H1 (cell line): ENCODE results near the gene PHACTR1. TPM values are rescaled to one million over a fixed set of nuclear protein-coding genes. Genes with fewer than 3 reads are reported as not detected.

Experiments
- CTCF ChIA-PET: fragments of 300-600 bp; sonication (Branson Sonifier 250); formaldehyde crosslinking; loops from one replicate; lab custom pipeline; 2021; ENCODE audit not compliant: partially characterized antibody; lab: Charles Lee
- POLR2A ChIA-PET: fragments of 300-600 bp; sonication (Branson Sonifier 250); formaldehyde crosslinking; loops from one replicate; lab custom pipeline; 2021; ENCODE audit warnings: inconsistent platforms; ENCODE audit not compliant: partially characterized antibody; lab: Charles Lee
- DNase-seq, 2 experiments: peaks; one replicate each; pipeline versions ENCODE4 v3.0.0 to v3.0.0-alpha.2; 2010 to 2022; ENCODE audit warnings: low spot score in 2 of 2, low read depth in 1 of 2, mixed read lengths in 1 of 2
- FAIRE-seq: peaks from 2 replicates; lab custom pipeline; 2011; peaks lifted over from hg19 to GRCh38; lab: Jason Lieb, UNC
- H2AFZ ChIP-seq: 2 replicates; pipeline ENCODE4 v1.8.1; 2012; ENCODE audit warnings: low read length, inconsistent platforms
- H2AK5ac ChIP-seq: 2 replicates; pipeline ENCODE4 v1.6.1; 2013; ENCODE audit warnings: low read depth, low read length
- H2BK120ac ChIP-seq: replicated peaks from 2 replicates; pipeline ENCODE3; 2013; ENCODE audit warnings: low read depth, low read length, inconsistent platforms
- H2BK12ac ChIP-seq: 2 replicates; pipeline ENCODE4 v1.6.1; 2013; ENCODE audit warnings: low read depth, low read length
- H2BK15ac ChIP-seq: 2 replicates; pipeline ENCODE4 v1.6.1; 2013; ENCODE audit warnings: low read length
- H2BK20ac ChIP-seq: 2 replicates; pipeline ENCODE4 v1.6.1; 2013; ENCODE audit warnings: low read length
- H2BK5ac ChIP-seq: 2 replicates; pipeline ENCODE4 v1.6.1; 2013; ENCODE audit warnings: low read depth, low read length
- H3K14ac ChIP-seq: 2 replicates; pipeline ENCODE4 v1.6.1; 2013; ENCODE audit warnings: inconsistent platforms; ENCODE audit not compliant: insufficient read length
- H3K18ac ChIP-seq: 2 replicates; pipeline ENCODE4 v1.6.1; 2013; ENCODE audit warnings: low read length; ENCODE audit errors: extremely low read depth
- H3K23ac ChIP-seq: 2 replicates; pipeline ENCODE4 v1.6.1; 2013; ENCODE audit warnings: inconsistent platforms; ENCODE audit not compliant: insufficient read length
- H3K23me2 ChIP-seq: 2 replicates; pipeline ENCODE4 v1.6.1; 2013; ENCODE audit warnings: low read depth, low read length
- H3K27ac ChIP-seq: 2 replicates; pipeline ENCODE4 v1.6.1; 2011; ENCODE audit warnings: low read depth, low read length, inconsistent platforms
- H3K27me3 ChIP-seq, 4 experiments: replicated peaks in 1 of 4; 1 replicate in 1 of 4; 2 replicates in 3 of 4; pipeline versions ENCODE4 v1.6.1 to v1.8.1; 2011 to 2013; ENCODE audit warnings: low read length in 3 of 4, mild to moderate bottlenecking in 3 of 4, inconsistent platforms in 2 of 4, mixed read lengths in 2 of 4, moderate library complexity in 1 of 4; ENCODE audit not compliant: control insufficient read depth in 3 of 4, insufficient read depth in 3 of 4; ENCODE audit errors: extremely low read depth in 1 of 4
- H3K36me3 ChIP-seq, 4 experiments: 2 replicates each; pipeline versions ENCODE4 v1.6.1 to v1.8.1; 2011 to 2013; ENCODE audit warnings: mild to moderate bottlenecking in 4 of 4, low read length in 3 of 4, moderate library complexity in 2 of 4, control low read depth in 1 of 4, inconsistent platforms in 1 of 4; ENCODE audit not compliant: insufficient read depth in 4 of 4, control insufficient read depth in 2 of 4
- H3K4ac ChIP-seq: replicated peaks from 2 replicates; pipeline ENCODE3; 2013; ENCODE audit warnings: low read length, low read depth, mixed read lengths, inconsistent platforms; ENCODE audit not compliant: insufficient read length
- H3K4me1 ChIP-seq, 4 experiments: replicated peaks in 1 of 4; 1 replicate in 1 of 4; 2 replicates in 3 of 4; pipeline versions ENCODE4 v1.6.1 to v1.8.1; 2011 to 2013; ENCODE audit warnings: low read length in 3 of 4, inconsistent platforms in 2 of 4, mixed read lengths in 1 of 4; ENCODE audit not compliant: insufficient read depth in 4 of 4, control insufficient read depth in 3 of 4
- H3K4me2 ChIP-seq, 2 experiments: 2 replicates each; pipeline versions ENCODE4 v1.6.1 to v1.8.1; 2011 to 2013; ENCODE audit warnings: low read depth in 2 of 2, low read length in 2 of 2, control low read depth in 1 of 2, inconsistent platforms in 1 of 2, mild to moderate bottlenecking in 1 of 2; ENCODE audit not compliant: insufficient read depth in 1 of 2
- H3K4me3 ChIP-seq, 4 experiments: fragments of 200-600, 300-600 bp in 1 of 4; sonication (generic), shearing (Covaris generic), sonication (Bioruptor Twin) in 1 of 4; 2 replicates each; pipeline versions ENCODE4 v1.5.1 to v1.8.1; 2011 to 2016; ENCODE audit warnings: low read length in 4 of 4, low read depth in 3 of 4, control low read depth in 2 of 4, inconsistent platforms in 2 of 4, mild to moderate bottlenecking in 2 of 4, mixed read lengths in 1 of 4, moderate library complexity in 1 of 4; ENCODE audit not compliant: insufficient read depth in 2 of 4; ENCODE audit errors: extremely low read depth in 1 of 4
- H3K56ac ChIP-seq: replicated peaks from 2 replicates; pipeline ENCODE3; 2013; ENCODE audit warnings: low read depth, mild to moderate bottlenecking, mixed read lengths, low read length, inconsistent platforms; ENCODE audit not compliant: insufficient read length
- H3K79me1 ChIP-seq: 2 replicates; pipeline ENCODE4 v1.6.1; 2013; ENCODE audit warnings: low read depth, low read length, control low read depth
- H3K79me2 ChIP-seq, 2 experiments: 2 replicates each; pipeline versions ENCODE4 v1.6.1 to v1.8.1; 2012 to 2013; ENCODE audit warnings: low read length in 2 of 2, mild to moderate bottlenecking in 2 of 2, inconsistent platforms in 1 of 2; ENCODE audit not compliant: insufficient read depth in 2 of 2, control insufficient read depth in 1 of 2
- H3K9ac ChIP-seq, 4 experiments: replicated peaks in 1 of 4; 1 replicate in 1 of 4; 2 replicates in 3 of 4; pipeline versions ENCODE4 v1.6.1 to v1.8.1; 2011 to 2013; ENCODE audit warnings: low read depth in 3 of 4, low read length in 3 of 4, control low read depth in 2 of 4, mild to moderate bottlenecking in 2 of 4, moderate library complexity in 2 of 4, inconsistent platforms in 1 of 4; ENCODE audit errors: extremely low read depth in 1 of 4
- H3K9me3 ChIP-seq, 2 experiments: 2 replicates each; pipeline versions ENCODE4 v1.6.1 to v1.8.1; 2012 to 2013; ENCODE audit warnings: mild to moderate bottlenecking in 2 of 2, moderate library complexity in 2 of 2, control low read depth in 1 of 2, inconsistent platforms in 1 of 2, low read depth in 1 of 2, low read length in 1 of 2, mixed read lengths in 1 of 2; ENCODE audit not compliant: insufficient read depth in 2 of 2
- H4K20me1 ChIP-seq, 2 experiments: replicated peaks in 1 of 2; 2 replicates each; pipeline versions ENCODE3 to v1.8.1; 2011 to 2013; ENCODE audit warnings: inconsistent platforms in 2 of 2, low read length in 2 of 2, mild to moderate bottlenecking in 1 of 2; ENCODE audit not compliant: insufficient read depth in 2 of 2, control insufficient read depth in 1 of 2
- H4K5ac ChIP-seq: 2 replicates; pipeline ENCODE4 v1.6.1; 2013; ENCODE audit warnings: low read length, low read depth, mixed read lengths, inconsistent platforms; ENCODE audit not compliant: insufficient read length
- H4K8ac ChIP-seq: 2 replicates; pipeline ENCODE4 v1.8.0; 2013; ENCODE audit warnings: mild to moderate bottlenecking, moderate library complexity, low read length, inconsistent platforms; ENCODE audit not compliant: insufficient read depth; ENCODE audit errors: extremely low read depth
- H4K91ac ChIP-seq: replicated peaks from 2 replicates; pipeline ENCODE3; 2013; ENCODE audit warnings: low read length, mixed read lengths, inconsistent platforms; ENCODE audit not compliant: insufficient read length
- BACH1 ChIP-seq: IDR thresholded peaks from 2 replicates; pipeline ENCODE4 v1.6.1; 2012; ENCODE audit warnings: low read length, improper control_type of control experiment
- CBX5 ChIP-seq: fragments of 300-800, 300-1000 bp; sonication (generic); IDR thresholded peaks from 2 replicates; pipeline ENCODE4 v1.7.1; 2016; ENCODE audit warnings: antibody characterized with exemption, low read length, low read depth
- CEBPB ChIP-seq: IDR thresholded peaks from 2 replicates; pipeline ENCODE4 v1.6.1; 2012; ENCODE audit warnings: low read depth, low read length
- CTBP2 ChIP-seq: IDR thresholded peaks from 2 replicates; pipeline ENCODE4 v1.7.0; 2011; ENCODE audit warnings: borderline replicate concordance, mild to moderate bottlenecking, moderate library complexity, mixed read lengths, low read length; ENCODE audit not compliant: insufficient read depth, insufficient read length
- EGR1 ChIP-seq: IDR thresholded peaks from 2 replicates; pipeline ENCODE4 v1.6.1; 2011; ENCODE audit warnings: low read depth, low read length, borderline replicate concordance
- NANOG ChIP-seq: IDR thresholded peaks from 2 replicates; pipeline ENCODE4 v1.6.1; 2011; ENCODE audit warnings: low read length, low read depth, mild to moderate bottlenecking, inconsistent platforms; ENCODE audit not compliant: insufficient read depth, poor library complexity, severe bottlenecking
- PHF8 ChIP-seq: fragments of 200-600 bp; sonication (generic); conservative IDR thresholded peaks from 2 replicates; pipeline ENCODE4 v1.7.1; 2012; ENCODE audit warnings: low read depth, mild to moderate bottlenecking, inconsistent platforms, low read length, moderate library complexity
- POU5F1 ChIP-seq: IDR thresholded peaks from 2 replicates; pipeline ENCODE4 v1.6.1; 2011; ENCODE audit warnings: low read depth, mild to moderate bottlenecking, low read length, moderate library complexity
- RAD21 ChIP-seq, 2 experiments: IDR thresholded peaks in 1 of 2; conservative IDR thresholded peaks in 1 of 2; 2 replicates each; pipeline ENCODE4 v1.6.1; 2011; ENCODE audit warnings: low read depth in 2 of 2, low read length in 2 of 2, improper control_type of control experiment in 1 of 2, inconsistent platforms in 1 of 2, mild to moderate bottlenecking in 1 of 2, moderate library complexity in 1 of 2
- RNF2 ChIP-seq: fragments of 200-900, 300-1000 bp; sonication (generic); IDR thresholded peaks from 2 replicates; pipeline ENCODE4 v1.7.1; 2016; ENCODE audit warnings: borderline replicate concordance, low read depth, mild to moderate bottlenecking, antibody characterized with exemption, low read length; ENCODE audit not compliant: poor library complexity, severe bottlenecking; ENCODE audit errors: missing control alignments
- SAP30 ChIP-seq: fragments of 300-600 bp; sonication (generic); IDR thresholded peaks from 2 replicates; pipeline ENCODE4 v1.7.1; 2012; ENCODE audit warnings: low read length, moderate library complexity, mild to moderate bottlenecking, inconsistent platforms; ENCODE audit not compliant: insufficient read depth, insufficient replicate concordance
- SIRT6 ChIP-seq: IDR thresholded peaks from one replicate; pipeline ENCODE4 v1.7.1; 2012; ENCODE audit warnings: low read length, inconsistent platforms
- SP4 ChIP-seq: IDR thresholded peaks from 2 replicates; pipeline ENCODE4 v1.6.1; 2012; ENCODE audit warnings: low read length, inconsistent platforms
- YY1 ChIP-seq: IDR thresholded peaks from 2 replicates; pipeline ENCODE4 v1.6.1; 2011; ENCODE audit warnings: low read depth, mild to moderate bottlenecking, low read length
- WGBS, 2 experiments: shearing (Covaris generic) in 1 of 2; methylation state at CpG; one replicate each; pipeline versions ENCODE4 v1.1.6 to v1.1.7; 2013 to 2015; ENCODE audit warnings: low lambda C conversion rate in 2 of 2, mixed read lengths in 2 of 2, inconsistent platforms in 1 of 2, low coverage in 1 of 2, missing lambda C conversion rate in 1 of 2; ENCODE audit not compliant: insufficient replicate concordance in 2 of 2, insufficient coverage in 1 of 2, insufficient read length in 1 of 2; ENCODE audit errors: extremely low coverage in 1 of 2, missing lambda C conversion rate in 1 of 2; 5-methylcytosine and 5-hydroxymethylcytosine counted together
- polyA plus RNA-seq, 7 experiments: library from polyadenylated mRNA; depleted of rRNA in 3 of 7; stranded (reverse) in 5 of 7; unstranded in 2 of 7; fragments of >200 nt in 5 of 7; fragments of 200-250 nt in 2 of 7; gene quantifications; 1 replicate in 5 of 7; 2 replicates in 1 of 7; 4 replicates in 1 of 7; pipeline versions ENCODE4 v1.2.1 to v1.2.3, GENCODE V29; 2011 to 2013; ENCODE audit warnings: missing spikeins in 2 of 7, mixed read lengths in 2 of 7
- total RNA-seq: library from RNA; stranded (reverse); fragmentation: NEBNext Ultra II Directional; extraction: Animal tissue kit (Norgen Biotek cat#: 25700); gene quantifications from 2 replicates; pipeline ENCODE4 v1.2.1, GENCODE V29; 2021

PHACTR1 gene
- total and polyA plus RNA-seq, 2 of the 8 experiments (the other 6 are each of a cell fraction or from before 2014, with no cell fraction given): 3.9 to 17.1 TPM

GRCh38 chr6:13166269-13166668, 449.7 kb downstream of the PHACTR1 start:
- no peak overlapping the region for H2AK5ac ChIP-seq
- H2BK12ac ChIP-seq: no peak overlapping the region
- H3K4me2 ChIP-seq: no peak overlapping the region
- no peak overlapping the region for H2AFZ ChIP-seq
- H3K23ac ChIP-seq: no peak overlapping the region
- H3K79me2 ChIP-seq: no peaks in the 10 kb centered on the region
- H3K36me3 ChIP-seq: no peaks in the 10 kb centered on the region
- no peak overlapping the region for H3K27ac ChIP-seq
- no peaks in the 10 kb centered on the region; a peak in 1 of 7 replicates for H3K4me1 ChIP-seq
- H4K5ac ChIP-seq: no peak overlapping the region
- ChIA-PET CTCF (no interaction called here), POLR2A (interaction anchor here (0.7 kb wide), 1 partner anchor 54 kb away, joined by 3 read pairs; no protein-coding TSS in a partner anchor)
- no peak overlapping the region for H3K4ac ChIP-seq
- H4K8ac ChIP-seq: no peak overlapping the region
- H4K91ac ChIP-seq: no peak overlapping the region
- H3K9ac ChIP-seq: no peak overlapping the region
- H3K18ac ChIP-seq: no peak overlapping the region
- H3K56ac ChIP-seq: no peak overlapping the region
- H4K20me1 ChIP-seq: no peaks in the 10 kb centered on the region
- DNase-seq (no peak), FAIRE-seq (no peak)
- no peak overlapping the region for H3K14ac ChIP-seq
- no peaks in the 10 kb centered on the region for H3K9me3 ChIP-seq
- H3K27me3 ChIP-seq: no peaks in the 10 kb centered on the region
- H3K23me2 ChIP-seq: no peaks in the 10 kb centered on the region
- H2BK15ac ChIP-seq: no peak overlapping the region
- no peak overlapping the region for H2BK120ac ChIP-seq
- H2BK5ac ChIP-seq: no peak overlapping the region
- H3K4me3 ChIP-seq: no peak overlapping the region
- H3K79me1 ChIP-seq: no peaks in the 10 kb centered on the region
- TF ChIP-seq POU5F1 (no peak), SIRT6 (no peak), RAD21 (IDR thresholded peaks at IDR 0.05 in 1 of 2, conservative IDR thresholded peaks at IDR 0.05 in 1 of 2; ENCODE audit: low read depth in 2 of 2, low read length in 2 of 2) (no peak), CEBPB (no peak), BACH1 (no peak), RNF2 (no peak), CBX5 (no peak), NANOG (no peak), SAP30 (no peak), YY1 (no peak), SP4 (no peak), PHF8 (no peak), CTBP2 (no peak), EGR1 (no peak)
- WGBS, 2 experiments: 88% methylated on average over 5 of the region's 5 CpGs; no CpG with 5 or more reads in 1 of the 2 experiments
- no peak overlapping the region for H2BK20ac ChIP-seq
